Ishikawa (cell line): ENCODE measurements around the gene IDH2.

Experiments used
- CEBPB ChIP-seq: IDR thresholded peaks from 2 replicates; pipeline ENCODE4 v1.6.1; 2012
- CREB1 ChIP-seq: IDR thresholded peaks from 2 replicates; pipeline ENCODE4 v1.6.1; 2012; ENCODE audit warnings: low read depth
- EGR1 ChIP-seq: IDR thresholded peaks from 2 replicates; pipeline ENCODE4 v1.6.1; 2012
- EP300 ChIP-seq: IDR thresholded peaks from 2 replicates; pipeline ENCODE4 v1.6.1; 2012; ENCODE audit warnings: borderline replicate concordance
- FOXM1 ChIP-seq: IDR thresholded peaks from 2 replicates; pipeline ENCODE4 v1.6.1; 2012; ENCODE audit warnings: low read depth, borderline replicate concordance
- MAX ChIP-seq: IDR thresholded peaks from 2 replicates; pipeline ENCODE4 v1.6.1; 2012
- NFIC ChIP-seq: IDR thresholded peaks from 2 replicates; pipeline ENCODE4 v1.6.1; 2012
- RAD21 ChIP-seq: IDR thresholded peaks from 2 replicates; pipeline ENCODE4 v1.6.1; 2012; ENCODE audit warnings: low read depth
- TAF1 ChIP-seq: IDR thresholded peaks from 2 replicates; pipeline ENCODE4 v1.6.1; 2012; ENCODE audit warnings: low read depth, mild to moderate bottlenecking
- TCF12 ChIP-seq: IDR thresholded peaks from 2 replicates; pipeline ENCODE4 v1.6.1; 2012; ENCODE audit warnings: low read depth
- TEAD4 ChIP-seq: IDR thresholded peaks from 2 replicates; pipeline ENCODE4 v1.6.1; 2012
- YY1 ChIP-seq: IDR thresholded peaks from 2 replicates; pipeline ENCODE4 v1.6.1; 2012; ENCODE audit warnings: low read depth
- ZBTB7A ChIP-seq: IDR thresholded peaks from 2 replicates; pipeline ENCODE4 v1.6.1; 2012; ENCODE audit warnings: low read depth
- TF ChIP-seq, protein P1 (sequence below): IDR thresholded peaks from 2 replicates; pipeline ENCODE4 v1.6.1; 2012; ENCODE audit warnings: low read depth, mild to moderate bottlenecking
- TF ChIP-seq, protein P2 (sequence below): IDR thresholded peaks from 2 replicates; pipeline ENCODE4 v1.6.1; 2012

The IDH2 gene

DNA sequence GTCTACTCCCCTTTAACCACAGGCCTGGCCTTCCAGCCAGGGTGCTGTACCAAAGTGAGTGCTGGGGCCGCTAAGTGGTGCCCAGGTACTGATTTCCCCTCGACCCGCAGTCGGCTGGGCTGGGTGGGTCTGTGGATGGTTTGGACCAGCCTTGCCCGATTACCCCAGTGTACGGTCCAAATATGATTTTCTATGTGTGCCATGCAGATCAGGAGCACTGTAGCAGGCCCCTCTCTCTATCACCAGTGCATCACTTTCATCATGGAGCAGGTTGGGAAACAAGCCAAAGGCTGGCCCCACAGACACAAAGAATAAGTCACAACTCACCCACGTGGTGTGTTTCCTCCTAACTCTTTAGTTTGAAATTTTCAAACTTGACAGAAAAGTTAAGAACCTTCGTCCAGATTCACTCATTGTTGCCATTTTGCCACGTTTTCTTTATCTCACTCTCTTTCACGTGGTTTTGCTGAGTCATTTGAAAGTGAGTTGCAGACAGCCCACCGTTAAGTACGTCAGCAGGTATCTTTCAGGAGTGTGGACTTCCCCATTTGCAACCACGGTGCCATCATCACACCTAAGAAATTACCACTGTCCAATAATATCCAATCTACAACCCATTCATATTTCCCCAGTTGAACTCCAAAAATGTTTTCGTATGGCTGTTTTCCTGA is 64.2 kb downstream of the IDH2 start:
- TF ChIP-seq TAF1 (no peak), ZBTB7A (no peak), MAX (no peak), FOXM1 (no peak), YY1 (no peak), NFIC (no peak), EGR1 (no peak), TEAD4 (no peak)
- TF ChIP-seq, protein P1, sequence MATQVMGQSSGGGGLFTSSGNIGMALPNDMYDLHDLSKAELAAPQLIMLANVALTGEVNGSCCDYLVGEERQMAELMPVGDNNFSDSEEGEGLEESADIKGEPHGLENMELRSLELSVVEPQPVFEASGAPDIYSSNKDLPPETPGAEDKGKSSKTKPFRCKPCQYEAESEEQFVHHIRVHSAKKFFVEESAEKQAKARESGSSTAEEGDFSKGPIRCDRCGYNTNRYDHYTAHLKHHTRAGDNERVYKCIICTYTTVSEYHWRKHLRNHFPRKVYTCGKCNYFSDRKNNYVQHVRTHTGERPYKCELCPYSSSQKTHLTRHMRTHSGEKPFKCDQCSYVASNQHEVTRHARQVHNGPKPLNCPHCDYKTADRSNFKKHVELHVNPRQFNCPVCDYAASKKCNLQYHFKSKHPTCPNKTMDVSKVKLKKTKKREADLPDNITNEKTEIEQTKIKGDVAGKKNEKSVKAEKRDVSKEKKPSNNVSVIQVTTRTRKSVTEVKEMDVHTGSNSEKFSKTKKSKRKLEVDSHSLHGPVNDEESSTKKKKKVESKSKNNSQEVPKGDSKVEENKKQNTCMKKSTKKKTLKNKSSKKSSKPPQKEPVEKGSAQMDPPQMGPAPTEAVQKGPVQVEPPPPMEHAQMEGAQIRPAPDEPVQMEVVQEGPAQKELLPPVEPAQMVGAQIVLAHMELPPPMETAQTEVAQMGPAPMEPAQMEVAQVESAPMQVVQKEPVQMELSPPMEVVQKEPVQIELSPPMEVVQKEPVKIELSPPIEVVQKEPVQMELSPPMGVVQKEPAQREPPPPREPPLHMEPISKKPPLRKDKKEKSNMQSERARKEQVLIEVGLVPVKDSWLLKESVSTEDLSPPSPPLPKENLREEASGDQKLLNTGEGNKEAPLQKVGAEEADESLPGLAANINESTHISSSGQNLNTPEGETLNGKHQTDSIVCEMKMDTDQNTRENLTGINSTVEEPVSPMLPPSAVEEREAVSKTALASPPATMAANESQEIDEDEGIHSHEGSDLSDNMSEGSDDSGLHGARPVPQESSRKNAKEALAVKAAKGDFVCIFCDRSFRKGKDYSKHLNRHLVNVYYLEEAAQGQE: no peak

DNA sequence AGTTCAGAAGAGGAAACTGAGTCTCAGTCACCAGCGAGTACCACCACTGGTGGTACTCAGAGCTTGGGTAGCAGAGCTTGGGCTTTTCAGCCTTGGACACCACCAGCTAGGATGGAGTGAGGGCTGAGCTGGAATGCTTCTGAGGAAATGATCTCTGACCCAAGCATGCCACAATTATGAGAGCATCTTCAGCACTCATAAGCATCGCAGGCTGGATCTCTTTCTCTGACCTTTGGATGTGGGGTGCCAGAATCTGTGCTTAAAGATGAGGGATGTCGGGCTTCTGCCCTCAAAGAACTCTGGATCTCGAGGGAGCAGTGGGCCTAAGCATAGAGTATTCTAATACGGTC is 64.8 kb downstream of the IDH2 start:
- TF ChIP-seq CEBPB (no peak), CREB1 (no peak), TEAD4 (no peak), TCF12 (no peak), RAD21 (no peak), EGR1 (no peak), EP300 (no peak), YY1 (no peak), NFIC (no peak)
- TF ChIP-seq, protein P2, sequence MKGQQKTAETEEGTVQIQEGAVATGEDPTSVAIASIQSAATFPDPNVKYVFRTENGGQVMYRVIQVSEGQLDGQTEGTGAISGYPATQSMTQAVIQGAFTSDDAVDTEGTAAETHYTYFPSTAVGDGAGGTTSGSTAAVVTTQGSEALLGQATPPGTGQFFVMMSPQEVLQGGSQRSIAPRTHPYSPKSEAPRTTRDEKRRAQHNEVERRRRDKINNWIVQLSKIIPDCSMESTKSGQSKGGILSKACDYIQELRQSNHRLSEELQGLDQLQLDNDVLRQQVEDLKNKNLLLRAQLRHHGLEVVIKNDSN: no peak

- TF ChIP-seq MAX (no peak), YY1 (no peak), TAF1 (no peak), RAD21 (no peak), NFIC (no peak), TCF12 (no peak), TEAD4 (no peak), CREB1 (no peak), EGR1 (no peak), EP300 (no peak), ZBTB7A (no peak), CEBPB (no peak)
- TF ChIP-seq, protein P2: no peak
- TF ChIP-seq, protein P1: no peak
Observed at GRCh38 chr15:90036806-90037510, 65.3 kb downstream of the IDH2 start.

DNA sequence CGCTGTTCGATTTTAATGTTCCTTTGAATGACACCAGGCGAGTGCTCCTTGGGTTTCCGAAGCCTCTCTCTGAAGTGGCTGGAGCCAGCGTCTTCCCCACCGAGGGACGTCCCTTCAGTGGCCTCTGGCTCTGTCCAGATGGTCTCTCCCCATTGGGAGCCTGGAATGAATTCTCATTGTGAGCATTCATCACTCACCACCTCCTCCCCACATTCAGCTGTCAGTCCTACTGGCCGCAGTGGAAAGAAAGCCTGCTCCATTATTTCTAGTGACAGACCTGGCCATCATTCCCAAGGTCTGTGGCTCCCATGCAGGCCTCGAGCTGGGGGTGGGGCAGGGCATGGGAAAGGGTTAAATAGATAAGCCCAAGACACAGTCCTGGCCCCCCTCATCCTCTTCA is 65.9 kb downstream of the IDH2 start:
- TF ChIP-seq TAF1: no peak
- no peak for TF ChIP-seq MAX
- TF ChIP-seq, protein P1: no peak
- TF ChIP-seq EP300: no peak
- TF ChIP-seq EGR1: no peak
- TF ChIP-seq CREB1: no peak
- TF ChIP-seq YY1: no peak
- TF ChIP-seq RAD21: no peak
- TF ChIP-seq TEAD4: no peak
- TF ChIP-seq, protein P2: no peak
- TF ChIP-seq TCF12: no peak
- no peak for TF ChIP-seq ZBTB7A
- TF ChIP-seq FOXM1: no peak
- TF ChIP-seq CEBPB: no peak
- TF ChIP-seq NFIC: no peak
